Lung (tissue), 12 donors: ENCODE results near the gene CMSS1. TPM values are rescaled to one million over a fixed set of nuclear protein-coding genes. Genes with fewer than 3 reads are reported as not detected.

Source experiments
- ATAC-seq: fragments of 200-7000 bp; cut with Tn5 transposase; one replicate; pipeline ENCODE4 v1.9.1; 2020; ENCODE audit warnings: moderate number of reproducible peaks; ENCODE audit not compliant: insufficient read depth, low FRiP score
- DNase-seq, 3 donors: peaks; one replicate each; pipeline ENCODE4 v3.0.0-alpha.2; 2013 to 2017
- H3K27ac ChIP-seq, 2 donors: one replicate each; pipeline ENCODE4 v1.5.1; 2013; ENCODE audit warnings: mild to moderate bottlenecking in 2 of 2, moderate library complexity in 2 of 2, control low read depth in 1 of 2, inconsistent platforms in 1 of 2, low read depth in 1 of 2, low read length in 1 of 2
- H3K27me3 ChIP-seq, 3 donors: one replicate each; pipeline ENCODE4 v1.5.1; 2013; ENCODE audit warnings: low read length in 2 of 3; ENCODE audit not compliant: control insufficient read depth in 3 of 3, insufficient read depth in 3 of 3
- H3K36me3 ChIP-seq, 4 donors: one replicate each; pipeline ENCODE4 v1.5.1; 2013; ENCODE audit warnings: low read length in 4 of 4, mild to moderate bottlenecking in 1 of 4, moderate library complexity in 1 of 4; ENCODE audit not compliant: control insufficient read depth in 4 of 4, insufficient read depth in 4 of 4
- H3K4me1 ChIP-seq, 5 donors: one replicate each; pipeline ENCODE4 v1.5.1; 2013; ENCODE audit warnings: low read length in 5 of 5, mild to moderate bottlenecking in 2 of 5, moderate library complexity in 1 of 5; ENCODE audit not compliant: control insufficient read depth in 5 of 5, insufficient read depth in 5 of 5
- H3K4me3 ChIP-seq: one replicate; pipeline ENCODE4 v1.5.1; 2013; ENCODE audit warnings: mild to moderate bottlenecking, control low read depth, moderate library complexity
- H3K9ac ChIP-seq, 2 donors: one replicate each; pipeline ENCODE4 v1.5.1; 2013; ENCODE audit warnings: low read length in 2 of 2, control low read depth in 1 of 2; ENCODE audit not compliant: insufficient read depth in 1 of 2
- H3K9me3 ChIP-seq, 4 donors: one replicate each; pipeline ENCODE4 v1.5.1; 2013; ENCODE audit warnings: low read length in 3 of 4, mild to moderate bottlenecking in 1 of 4, moderate library complexity in 1 of 4; ENCODE audit not compliant: control insufficient read depth in 4 of 4, insufficient read depth in 3 of 4
- CTCF ChIP-seq: IDR thresholded peaks from 2 replicates; pipeline ENCODE4 v1.5.1; 2012; ENCODE audit warnings: mild to moderate bottlenecking; ENCODE audit errors: control extremely low read depth, extremely low read depth
- WGBS, 2 donors: extraction: QIAGEN DNeasy Blood & Tissue Kit; methylation state at CpG; one replicate each; pipeline ENCODE4 v1.1.7; 2013; 5-methylcytosine and 5-hydroxymethylcytosine counted together
- polyA plus RNA-seq, 2 donors: library from polyadenylated mRNA; stranded (reverse); fragments of 200-250 nt; gene quantifications; one replicate each; pipeline ENCODE4 v1.2.1, GENCODE V29; 2013
- total RNA-seq, 2 donors: library from RNA; depleted of rRNA in 1 of 2; stranded (reverse); fragments of >200 nt in 1 of 2; gene quantifications; one replicate each; pipeline ENCODE4 v1.2.1, GENCODE V29; 2014 to 2021
- donor health status: control.
- donor health status: control.
- donor health status: Bipolar disorder and iron deficiency.
- donor health status: healthy.
- donor health status: DM: yes; HTN: yes; CAD: no.

CMSS1 gene
- total and polyA plus RNA-seq, 4 donors: 12.3 to 28.9 (median 22.6) TPM

- Histone ChIP-seq H3K4me1 (peaks cover 0 to 2% (median 0%) of the 10 kb centered on the region in 5 donors), H3K9me3 (no peaks in the 10 kb centered on the region), H3K27me3 (no peaks in the 10 kb centered on the region), H3K27ac (no peak overlapping the region), H3K4me3 (no peak overlapping the region), H3K9ac (no peak overlapping the region), H3K36me3 (no peaks in the 10 kb centered on the region)
- TF ChIP-seq CTCF: no peak
- WGBS, 2 donors: 96% methylated on average over 3 of the region's 3 CpGs
- DNase-seq (no peak), ATAC-seq (no peak)
Measured at GRCh38 chr3:99772171-99772570, 45.5 kb upstream of the CMSS1 start.

DNA sequence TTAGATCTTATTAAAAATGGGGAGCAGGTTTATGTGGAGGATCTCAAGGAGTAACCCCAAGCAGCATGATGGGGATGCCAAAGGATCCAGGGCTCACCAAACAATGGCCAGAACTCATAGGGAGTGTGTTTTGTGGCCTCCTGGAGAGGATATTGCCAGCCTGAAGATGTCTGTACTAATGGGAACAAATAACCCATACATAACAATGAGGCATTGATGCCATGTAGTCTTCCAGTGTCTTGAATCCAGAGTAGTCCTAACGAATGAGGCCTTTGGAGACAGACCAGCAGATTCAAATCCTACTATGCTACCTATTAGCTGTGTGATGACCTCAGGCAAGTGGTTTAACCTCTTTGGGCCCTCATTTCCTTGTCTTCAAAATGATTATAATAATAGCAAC is 45.0 kb upstream of the CMSS1 start:
- H3K36me3 ChIP-seq: no peaks in the 10 kb centered on the region
- H3K27me3 ChIP-seq: no peaks in the 10 kb centered on the region
- WGBS, 2 donors: 84 to 93% methylated on average over 1 of the region's 1 CpG
- no peaks in the 10 kb centered on the region for H3K9me3 ChIP-seq
- no peak for DNase-seq
- TF ChIP-seq CTCF: no peak
- no peak overlapping the region for H3K27ac ChIP-seq
- peaks cover 0 to 2% (median 0%) of the 10 kb centered on the region in 5 donors for H3K4me1 ChIP-seq
- ATAC-seq: no peak
- H3K4me3 ChIP-seq: no peak overlapping the region
- no peak overlapping the region for H3K9ac ChIP-seq

GRCh38 chr3:99774467-99774866 is 43.2 kb upstream of the CMSS1 start:
- Histone ChIP-seq H3K27me3 (no peaks in the 10 kb centered on the region), H3K4me3 (no peak overlapping the region), H3K27ac (no peak overlapping the region), H3K9ac (no peak overlapping the region), H3K4me1 (peaks cover 0 to 2% (median 0%) of the 10 kb centered on the region in 5 donors), H3K9me3 (no peaks in the 10 kb centered on the region), H3K36me3 (no peaks in the 10 kb centered on the region)
- DNase-seq (peak in 1 of 3 donors; percentile 25), ATAC-seq (no peak)
- WGBS, 2 donors: 68 to 90% methylated on average over 2 of the region's 2 CpGs
- no peak for TF ChIP-seq CTCF

DNA sequence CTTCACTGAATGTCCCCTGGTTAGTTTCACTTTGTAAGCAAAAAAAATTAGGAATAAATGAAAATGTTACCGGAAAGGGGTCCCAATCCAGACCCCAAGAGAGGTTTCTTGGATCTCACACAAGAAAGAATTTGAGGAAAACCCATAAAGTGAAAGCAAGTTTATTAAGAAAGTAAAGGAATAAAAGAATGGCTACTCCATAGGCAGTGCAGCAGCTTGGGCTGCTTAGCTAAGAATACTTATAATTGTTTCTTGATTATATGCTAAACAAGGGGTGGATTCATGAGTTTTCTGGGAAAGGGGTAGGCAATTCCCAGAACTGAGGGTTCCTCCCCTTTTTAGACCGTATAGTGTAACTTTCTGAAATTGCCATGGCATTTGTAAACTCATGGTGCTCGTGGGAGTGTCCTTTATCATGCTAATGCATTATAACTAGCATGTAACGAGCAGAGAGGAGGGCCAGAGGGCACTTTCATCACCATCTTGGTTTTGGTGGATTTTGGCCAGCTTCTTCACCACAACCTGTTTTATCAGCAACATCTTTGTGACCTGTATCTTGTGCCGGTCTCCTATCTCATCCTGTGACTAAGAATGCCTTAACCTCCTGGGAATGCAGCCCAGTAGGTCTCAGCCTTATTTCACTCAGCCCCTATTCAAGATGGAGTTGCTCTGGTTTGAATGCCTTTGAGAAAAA is 41.0 kb upstream of the CMSS1 start:
- ATAC-seq: no peak
- 78 to 86% methylated on average over 5 of the region's 5 CpGs for WGBS, 2 donors
- no peak for TF ChIP-seq CTCF

More for the DNA sequence above, 41.0 kb upstream of the CMSS1 start:
- no peaks in the 10 kb centered on the region for H3K27me3 ChIP-seq
- peaks cover 0 to 2% (median 0%) of the 10 kb centered on the region in 5 donors for H3K4me1 ChIP-seq
- H3K4me3 ChIP-seq: no peak overlapping the region
- DNase-seq: no peak
- H3K9ac ChIP-seq: no peak overlapping the region
- no peak overlapping the region for H3K27ac ChIP-seq
- H3K9me3 ChIP-seq: no peaks in the 10 kb centered on the region
- H3K36me3 ChIP-seq: no peaks in the 10 kb centered on the region
